Body of pancreas (tissue), 4 donors: ENCODE results near the gene UBAP2L. TPM values are rescaled to one million over a fixed set of nuclear protein-coding genes. Genes with fewer than 3 reads are reported as not detected.
"Not testable (repeated sequence)": the region's sequence is repeated elsewhere in the genome, so short reads cannot be mapped to it uniquely, and the experiment has no call there.

Experiments used
- ATAC-seq: fragments of 150-250 bp; one replicate; pipeline ENCODE4 v1.9.1; 2016
- DNase-seq, 4 donors: peaks; one replicate each; pipeline ENCODE4 v3.0.0-alpha.2; 2019
- H3K27ac ChIP-seq, 4 donors: fragments of 200-600 bp; sonication (generic); 1 replicate in 3 of 4; 2 replicates in 1 of 4; pipeline versions ENCODE4 v1.5.1 to v1.6.1; 2016 to 2019; ENCODE audit warnings: mild to moderate bottlenecking in 1 of 4, mixed read lengths in 1 of 4, moderate library complexity in 1 of 4
- H3K27me3 ChIP-seq, 2 donors: fragments of 200-600 bp; sonication (generic); one replicate each; pipeline ENCODE4 v1.6.0; 2016; ENCODE audit warnings: mild to moderate bottlenecking in 1 of 2
- H3K36me3 ChIP-seq, 2 donors: fragments of 200-600 bp; sonication (generic); replicated peaks in 1 of 2; 2 replicates each; pipeline ENCODE4 v1.5.1; 2016; ENCODE audit warnings: low read depth in 2 of 2; ENCODE audit not compliant: insufficient read depth in 1 of 2
- H3K4me1 ChIP-seq: fragments of 200-600 bp; sonication (generic); one replicate; pipeline ENCODE4 v1.6.0; 2016
- H3K4me3 ChIP-seq, 2 donors: fragments of 200-600 bp; sonication (generic); 1 replicate in 1 of 2; 2 replicates in 1 of 2; pipeline ENCODE4 v1.5.1; 2016 to 2019
- H3K9me3 ChIP-seq, 3 donors: fragments of 200-600 bp; sonication (generic); 1 replicate in 2 of 3; 2 replicates in 1 of 3; pipeline ENCODE4 v1.5.1; 2016
- POLR2A ChIP-seq, 3 donors: fragments of 450-650 bp; IDR thresholded peaks; one replicate each; pipeline ENCODE4 v1.6.1; 2016; ENCODE audit warnings: antibody characterized with exemption in 3 of 3, mild to moderate bottlenecking in 2 of 3
- WGBS, 2 donors: methylation state at CpG; one replicate each; pipeline ENCODE4 v1.1.5; 2017; 5-methylcytosine and 5-hydroxymethylcytosine counted together
- intact Hi-C: fragments of 100-400 bp; cut with DNase I; formaldehyde crosslinking; loops from one replicate; pipeline ENCODE4 v1.15.1; 2023
- total RNA-seq, 2 donors: library from RNA; depleted of rRNA; stranded (reverse); fragments of >200 nt; gene quantifications; one replicate each; pipeline ENCODE4 v1.1.0, GENCODE V29; 2016
- TF ChIP-seq, protein P1 (sequence below), 7 experiments: fragments of 450-650 bp in 4 of 7; fragments of 200-600 bp in 3 of 7; sonication (generic) in 3 of 7; IDR thresholded peaks; one replicate each; pipeline ENCODE4 v1.5.1; 2016 to 2019; ENCODE audit warnings: antibody characterized with exemption in 7 of 7

Gene UBAP2L
- total RNA-seq, 2 donors from 2014 or later = 38.1 to 50.1 TPM

DNA sequence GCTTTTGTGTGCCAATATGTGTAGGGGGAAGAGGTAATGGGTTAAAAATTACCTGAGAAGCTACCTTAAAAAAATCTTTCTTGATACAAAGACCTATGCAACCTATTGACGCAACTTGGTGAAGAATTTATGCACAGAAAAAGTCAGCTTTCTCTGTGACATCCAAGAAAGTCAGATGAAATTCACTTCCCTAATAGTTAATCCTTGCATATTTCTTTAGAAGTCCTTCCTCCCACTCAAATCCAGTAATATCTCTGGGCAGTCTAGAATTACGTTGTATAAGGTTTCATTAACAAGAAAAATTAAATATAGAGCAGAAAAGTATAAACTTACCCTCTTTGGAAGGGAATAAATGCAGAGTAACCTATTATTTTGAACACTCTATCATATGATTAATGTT, 2.9 kb downstream of the UBAP2L start:
- ATAC-seq = no peak
- H3K27ac ChIP-seq = no peak overlapping the region
- no peak for TF ChIP-seq POLR2A (IDR thresholded peaks at IDR 0.05)
- TF ChIP-seq, protein P1, sequence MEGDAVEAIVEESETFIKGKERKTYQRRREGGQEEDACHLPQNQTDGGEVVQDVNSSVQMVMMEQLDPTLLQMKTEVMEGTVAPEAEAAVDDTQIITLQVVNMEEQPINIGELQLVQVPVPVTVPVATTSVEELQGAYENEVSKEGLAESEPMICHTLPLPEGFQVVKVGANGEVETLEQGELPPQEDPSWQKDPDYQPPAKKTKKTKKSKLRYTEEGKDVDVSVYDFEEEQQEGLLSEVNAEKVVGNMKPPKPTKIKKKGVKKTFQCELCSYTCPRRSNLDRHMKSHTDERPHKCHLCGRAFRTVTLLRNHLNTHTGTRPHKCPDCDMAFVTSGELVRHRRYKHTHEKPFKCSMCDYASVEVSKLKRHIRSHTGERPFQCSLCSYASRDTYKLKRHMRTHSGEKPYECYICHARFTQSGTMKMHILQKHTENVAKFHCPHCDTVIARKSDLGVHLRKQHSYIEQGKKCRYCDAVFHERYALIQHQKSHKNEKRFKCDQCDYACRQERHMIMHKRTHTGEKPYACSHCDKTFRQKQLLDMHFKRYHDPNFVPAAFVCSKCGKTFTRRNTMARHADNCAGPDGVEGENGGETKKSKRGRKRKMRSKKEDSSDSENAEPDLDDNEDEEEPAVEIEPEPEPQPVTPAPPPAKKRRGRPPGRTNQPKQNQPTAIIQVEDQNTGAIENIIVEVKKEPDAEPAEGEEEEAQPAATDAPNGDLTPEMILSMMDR (IDR thresholded peaks at IDR 0.05) = no peak

GRCh38 chr1:154225370-154225769, 4.6 kb downstream of the UBAP2L start:
- Histone ChIP-seq H3K9me3 (no peaks in the 10 kb centered on the region), H3K27me3 (no peaks in the 10 kb centered on the region), H3K4me3 (no peak overlapping the region), H3K36me3 (peaks cover under 1 to 13% of the 10 kb centered on the region in 2 donors), H3K27ac (no peak overlapping the region), H3K4me1 (peaks cover 32% of the 10 kb centered on the region)
- no peak for TF ChIP-seq POLR2A (IDR thresholded peaks at IDR 0.05)
- TF ChIP-seq, protein P1 (IDR thresholded peaks at IDR 0.05) = no peak
- WGBS, 2 donors = 97% methylated on average over 2 of the region's 2 CpGs
- ATAC-seq (no peak), DNase-seq (no peak)
- intact Hi-C loops = no loop called here

More for the DNA sequence above, 2.9 kb downstream of the UBAP2L start:
- WGBS, 2 donors = 31 to 41% methylated on average over 2 of the region's 2 CpGs
- Histone ChIP-seq H3K27me3 (no peaks in the 10 kb centered on the region), H3K4me1 (peaks cover 41% of the 10 kb centered on the region), H3K9me3 (no peaks in the 10 kb centered on the region), H3K36me3 (peaks cover 0 to 3% of the 10 kb centered on the region in 2 donors), H3K4me3 (no peak overlapping the region)
- no peak for DNase-seq
- intact Hi-C loops = no loop called here

DNA sequence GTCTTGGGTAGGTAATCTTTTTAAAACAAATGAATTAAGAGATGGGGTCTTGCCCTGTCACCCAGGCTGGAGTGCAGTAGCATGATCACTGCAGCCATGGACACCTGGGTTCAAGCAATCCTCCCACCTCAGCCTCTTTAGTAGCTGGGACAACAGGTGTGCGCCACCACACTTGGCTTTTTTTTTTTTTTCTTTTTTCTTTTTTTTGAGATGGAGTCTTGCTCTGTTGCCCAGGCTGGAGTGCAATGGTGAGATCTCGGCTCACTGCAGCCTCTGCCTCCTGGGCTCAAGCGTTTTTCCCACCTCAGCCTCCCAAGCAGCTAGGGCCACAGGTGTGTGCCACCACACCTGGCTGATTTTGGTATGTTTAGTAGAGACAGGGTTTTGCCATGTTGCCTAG, 10.4 kb downstream of the UBAP2L start:
- intact Hi-C loops, DNase-seq, H3K9me3 ChIP-seq, H3K27ac ChIP-seq, ATAC-seq, H3K27me3 ChIP-seq, H3K4me1 ChIP-seq, H3K4me3 ChIP-seq: not testable (repeated sequence)
- peaks cover 6 to 45% of the 10 kb centered on the region in 2 donors for H3K36me3 ChIP-seq
- WGBS, 2 donors = 83 to 87% methylated on average over 3 of the region's 3 CpGs

GRCh38 chr1:154233127-154233526, 12.4 kb downstream of the UBAP2L start:
- H3K4me1 ChIP-seq, DNase-seq, H3K4me3 ChIP-seq, H3K27ac ChIP-seq, ATAC-seq, intact Hi-C loops, H3K9me3 ChIP-seq, H3K27me3 ChIP-seq: not testable (repeated sequence)
- H3K36me3 ChIP-seq = peaks cover 6 to 58% of the 10 kb centered on the region in 2 donors
- 92% methylated on average over 11 to 12 of the region's 12 CpGs for WGBS, 2 donors

- no peaks in the 10 kb centered on the region for H3K4me1 ChIP-seq
- intact Hi-C loops = no loop called here
- DNase-seq = no peak
- H3K27me3 ChIP-seq = no peaks in the 10 kb centered on the region
- H3K27ac ChIP-seq = no peak overlapping the region
- H3K9me3 ChIP-seq = no peaks in the 10 kb centered on the region
- no peak for ATAC-seq
- TF ChIP-seq, protein P1 (IDR thresholded peaks at IDR 0.05) = no peak
- TF ChIP-seq POLR2A (IDR thresholded peaks at IDR 0.05) = no peak
- 38 to 60% methylated on average over 4 of the region's 4 CpGs for WGBS, 2 donors
- no peak overlapping the region for H3K4me3 ChIP-seq
- peaks cover 0 to 44% of the 10 kb centered on the region in 2 donors for H3K36me3 ChIP-seq
Observed at GRCh38 chr1:154236855-154237254, 16.1 kb downstream of the UBAP2L start.

GRCh38 chr1:154237435-154237834, 16.7 kb downstream of the UBAP2L start:
- 68 to 75% methylated on average over 2 of the region's 2 CpGs for WGBS, 2 donors
- Histone ChIP-seq H3K4me3 (no peak overlapping the region), H3K36me3 (peaks cover 0 to 44% of the 10 kb centered on the region in 2 donors), H3K9me3 (no peaks in the 10 kb centered on the region), H3K27ac (no peak overlapping the region), H3K4me1 (no peaks in the 10 kb centered on the region), H3K27me3 (no peaks in the 10 kb centered on the region)
- intact Hi-C loops = no loop called here
- DNase-seq (no peak), ATAC-seq (no peak)
- TF ChIP-seq, protein P1 (IDR thresholded peaks at IDR 0.05) = no peak
- no peak for TF ChIP-seq POLR2A (IDR thresholded peaks at IDR 0.05)
